ENCODE data around the gene UCK2. TPM values are rescaled to one million over a fixed set of nuclear protein-coding genes. Genes with fewer than 3 reads are reported as not detected.

The UCK2 gene
- total and polyA plus RNA-seq, 9 of the 15 experiments (the other 6 are each of a cell fraction or from before 2014, with no cell fraction given), result 71.6 to 145 (median 95.8) TPM

- 81% methylated on average over 1 of the region's 1 CpG for WGBS (ENCODE audit: insufficient coverage, low coverage, missing lambda C conversion rate)
- Histone ChIP-seq H3K4me1 (replicated peaks in 1 of 2; ENCODE audit: control insufficient read depth in 2 of 2, insufficient read depth in 2 of 2, low read length in 2 of 2) (no peaks in the 10 kb centered on the region), H4K20me1 (replicated peaks; ENCODE audit: control insufficient read depth, insufficient read depth, low read length) (peaks cover 22% of the 10 kb centered on the region; the same call in 1 of the 2 replicates), H2AFZ (ENCODE audit: low read depth, low read length) (no peak overlapping the region), H3K36me3 (ENCODE audit: control insufficient read depth, insufficient read depth, low read length) (peaks cover 59% of the 10 kb centered on the region), H3K9me1 (ENCODE audit: control insufficient read depth, insufficient read depth, low read length) (peaks cover 3% of the 10 kb centered on the region), H3K4me2 (ENCODE audit: insufficient read depth, low read length) (no peak overlapping the region), H3K4me3 (no peak overlapping the region), H3K9ac (ENCODE audit: insufficient read depth in 1 of 2, low read depth in 2 of 2, low read length in 2 of 2) (no peak overlapping the region), H3K27ac (ENCODE audit: extremely low read depth, low read depth, low read length) (no peak overlapping the region), H3K79me2 (ENCODE audit: control insufficient read depth, insufficient read depth, low read length) (peaks cover 48% of the 10 kb centered on the region), H3K9me3 (replicated peaks; ENCODE audit: control insufficient read depth, insufficient read depth, low read depth, low read length) (no peaks in the 10 kb centered on the region), H3K27me3 (ENCODE audit: control insufficient read depth in 2 of 2, insufficient read depth in 2 of 2, low read length in 2 of 2) (no peaks in the 10 kb centered on the region)
- in situ Hi-C loops (cut with MboI), result no loop called here
- no peak for DNase-seq (ENCODE audit: extremely low read depth in 1 of 4, low spot score in 3 of 4)
- CTCF ChIA-PET (ENCODE audit: low intra/inter-chr PET ratio), result no interaction called here
- no TSS peak for BruUV-seq (replicated peaks)
- ATAC-seq, result no peak
- FAIRE-seq, result no peak
- intact Hi-C loops (cut with micrococcal nuclease), result no loop called here
- POLR2A ChIA-PET, result interaction anchor here (0.6 kb wide), 1 partner anchor 59 kb away, joined by 3 read pairs; no protein-coding TSS in a partner anchor
- TF ChIP-seq TEAD2 (tag; IDR thresholded peaks at IDR 0.05) (no peak), ZNF175 (CRISPR knock-in tag; IDR thresholded peaks at IDR 0.05; ENCODE audit: low read depth) (no peak), SPI1 (IDR thresholded peaks at IDR 0.05; ENCODE audit: borderline replicate concordance, low read depth, low read length) (no peak), WHSC1 (IDR thresholded peaks at IDR 0.05; ENCODE audit: low read length) (no peak), NR3C1 (CRISPR knock-in tag; IDR thresholded peaks at IDR 0.05) (no peak), ZNF592 (IDR thresholded peaks at IDR 0.05) (no peak), BCOR (IDR thresholded peaks at IDR 0.05) (no peak), RAD51 (IDR thresholded peaks at IDR 0.05; ENCODE audit: borderline replicate concordance, low read depth) (no peak), ZNF436 (CRISPR knock-in tag; IDR thresholded peaks at IDR 0.05) (no peak), MYC (IDR thresholded peaks at IDR 0.05; ENCODE audit: low read depth, low read length) (no peak), MYC (CRISPR knock-in tag; IDR thresholded peaks at IDR 0.05; ENCODE audit: borderline replicate concordance, low read depth) (no peak)
- TF ChIP-seq, protein P1, sequence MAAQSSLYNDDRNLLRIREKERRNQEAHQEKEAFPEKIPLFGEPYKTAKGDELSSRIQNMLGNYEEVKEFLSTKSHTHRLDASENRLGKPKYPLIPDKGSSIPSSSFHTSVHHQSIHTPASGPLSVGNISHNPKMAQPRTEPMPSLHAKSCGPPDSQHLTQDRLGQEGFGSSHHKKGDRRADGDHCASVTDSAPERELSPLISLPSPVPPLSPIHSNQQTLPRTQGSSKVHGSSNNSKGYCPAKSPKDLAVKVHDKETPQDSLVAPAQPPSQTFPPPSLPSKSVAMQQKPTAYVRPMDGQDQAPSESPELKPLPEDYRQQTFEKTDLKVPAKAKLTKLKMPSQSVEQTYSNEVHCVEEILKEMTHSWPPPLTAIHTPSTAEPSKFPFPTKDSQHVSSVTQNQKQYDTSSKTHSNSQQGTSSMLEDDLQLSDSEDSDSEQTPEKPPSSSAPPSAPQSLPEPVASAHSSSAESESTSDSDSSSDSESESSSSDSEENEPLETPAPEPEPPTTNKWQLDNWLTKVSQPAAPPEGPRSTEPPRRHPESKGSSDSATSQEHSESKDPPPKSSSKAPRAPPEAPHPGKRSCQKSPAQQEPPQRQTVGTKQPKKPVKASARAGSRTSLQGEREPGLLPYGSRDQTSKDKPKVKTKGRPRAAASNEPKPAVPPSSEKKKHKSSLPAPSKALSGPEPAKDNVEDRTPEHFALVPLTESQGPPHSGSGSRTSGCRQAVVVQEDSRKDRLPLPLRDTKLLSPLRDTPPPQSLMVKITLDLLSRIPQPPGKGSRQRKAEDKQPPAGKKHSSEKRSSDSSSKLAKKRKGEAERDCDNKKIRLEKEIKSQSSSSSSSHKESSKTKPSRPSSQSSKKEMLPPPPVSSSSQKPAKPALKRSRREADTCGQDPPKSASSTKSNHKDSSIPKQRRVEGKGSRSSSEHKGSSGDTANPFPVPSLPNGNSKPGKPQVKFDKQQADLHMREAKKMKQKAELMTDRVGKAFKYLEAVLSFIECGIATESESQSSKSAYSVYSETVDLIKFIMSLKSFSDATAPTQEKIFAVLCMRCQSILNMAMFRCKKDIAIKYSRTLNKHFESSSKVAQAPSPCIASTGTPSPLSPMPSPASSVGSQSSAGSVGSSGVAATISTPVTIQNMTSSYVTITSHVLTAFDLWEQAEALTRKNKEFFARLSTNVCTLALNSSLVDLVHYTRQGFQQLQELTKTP (IDR thresholded peaks at IDR 0.05; ENCODE audit: low read depth in 1 of 2, partially characterized antibody in 2 of 2), result no peak
- TF ChIP-seq, protein P2, sequence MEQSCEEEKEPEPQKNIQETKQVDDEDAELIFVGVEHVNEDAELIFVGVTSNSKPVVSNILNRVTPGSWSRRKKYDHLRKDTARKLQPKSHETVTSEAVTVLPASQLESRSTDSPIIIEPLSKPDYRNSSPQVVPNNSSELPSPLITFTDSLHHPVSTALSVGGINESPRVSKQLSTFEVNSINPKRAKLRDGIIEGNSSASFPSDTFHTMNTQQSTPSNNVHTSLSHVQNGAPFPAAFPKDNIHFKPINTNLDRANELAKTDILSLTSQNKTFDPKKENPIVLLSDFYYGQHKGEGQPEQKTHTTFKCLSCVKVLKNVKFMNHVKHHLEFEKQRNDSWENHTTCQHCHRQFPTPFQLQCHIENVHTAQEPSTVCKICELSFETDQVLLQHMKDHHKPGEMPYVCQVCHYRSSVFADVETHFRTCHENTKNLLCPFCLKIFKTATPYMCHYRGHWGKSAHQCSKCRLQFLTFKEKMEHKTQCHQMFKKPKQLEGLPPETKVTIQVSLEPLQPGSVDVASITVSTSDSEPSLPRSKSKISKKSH (CRISPR knock-in tag; IDR thresholded peaks at IDR 0.05), result no peak
Measured at GRCh38 chr1:165890684-165891083, 63.3 kb downstream of the UCK2 start.

Measured in K562 (cell line).